MM.1S (cell line): ENCODE data around the gene CCDC158.

Experiments used
- EZH2 ChIP-seq: fragments of 300-600 bp; sonication (generic); optimal IDR thresholded peaks from 2 replicates; pipeline ENCODE3; 2017; ENCODE audit warnings: low read depth, mild to moderate bottlenecking, antibody characterized with exemption, low read length, mixed read lengths
- EZH2phosphoT487 ChIP-seq: fragments of 300-600 bp; sonication (generic); IDR thresholded peaks from 2 replicates; pipeline ENCODE4 v1.6.1; 2018; ENCODE audit warnings: antibody characterized with exemption, low read length
- TF ChIP-seq, protein P1 (sequence below): fragments of 300-600 bp; sonication (generic); IDR thresholded peaks from 2 replicates; pipeline ENCODE4 v1.5.1; 2016; ENCODE audit warnings: antibody characterized with exemption, low read length, mixed read lengths

DNA sequence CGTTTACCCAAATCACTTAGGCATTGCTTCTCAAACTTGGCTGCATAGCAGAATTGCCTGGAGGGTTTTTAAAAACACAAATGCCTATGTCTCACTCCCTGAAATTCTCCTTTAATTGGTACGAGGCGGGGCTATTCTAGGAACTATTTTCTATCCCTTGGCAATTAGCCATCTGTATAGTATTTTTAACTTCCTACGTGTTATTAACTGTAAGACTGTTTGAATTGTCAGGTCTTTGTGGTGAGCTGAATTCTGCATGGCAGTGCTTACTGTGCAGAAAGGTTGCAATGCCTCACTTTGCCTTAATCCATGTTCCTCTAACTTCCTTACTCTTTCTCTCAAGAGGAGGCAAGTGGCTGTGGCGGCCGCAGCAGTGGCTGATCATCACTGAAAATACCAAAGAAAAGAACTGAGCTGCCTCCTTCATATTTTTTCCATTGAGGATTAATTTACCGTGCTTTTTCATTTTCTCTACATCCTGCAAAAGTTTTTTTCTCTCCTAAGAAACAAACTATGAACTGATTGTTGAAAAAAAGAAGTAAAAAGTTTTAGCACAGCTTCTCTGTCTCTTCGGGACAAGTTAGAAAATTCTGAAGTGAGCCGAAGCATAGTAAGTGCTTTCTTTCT lies 14.1 kb upstream of the CCDC158 start, which contains the start of gene SHROOM3:
- TF ChIP-seq EZH2 (no peak), EZH2phosphoT487 (no peak)
- TF ChIP-seq, protein P1, sequence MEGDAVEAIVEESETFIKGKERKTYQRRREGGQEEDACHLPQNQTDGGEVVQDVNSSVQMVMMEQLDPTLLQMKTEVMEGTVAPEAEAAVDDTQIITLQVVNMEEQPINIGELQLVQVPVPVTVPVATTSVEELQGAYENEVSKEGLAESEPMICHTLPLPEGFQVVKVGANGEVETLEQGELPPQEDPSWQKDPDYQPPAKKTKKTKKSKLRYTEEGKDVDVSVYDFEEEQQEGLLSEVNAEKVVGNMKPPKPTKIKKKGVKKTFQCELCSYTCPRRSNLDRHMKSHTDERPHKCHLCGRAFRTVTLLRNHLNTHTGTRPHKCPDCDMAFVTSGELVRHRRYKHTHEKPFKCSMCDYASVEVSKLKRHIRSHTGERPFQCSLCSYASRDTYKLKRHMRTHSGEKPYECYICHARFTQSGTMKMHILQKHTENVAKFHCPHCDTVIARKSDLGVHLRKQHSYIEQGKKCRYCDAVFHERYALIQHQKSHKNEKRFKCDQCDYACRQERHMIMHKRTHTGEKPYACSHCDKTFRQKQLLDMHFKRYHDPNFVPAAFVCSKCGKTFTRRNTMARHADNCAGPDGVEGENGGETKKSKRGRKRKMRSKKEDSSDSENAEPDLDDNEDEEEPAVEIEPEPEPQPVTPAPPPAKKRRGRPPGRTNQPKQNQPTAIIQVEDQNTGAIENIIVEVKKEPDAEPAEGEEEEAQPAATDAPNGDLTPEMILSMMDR: no peak
